Kidney glomerular epithelial cell (primary cell): ENCODE results near the gene KCND3.

Source experiments
- DNase-seq: peaks from one replicate; lab custom pipeline; 2025; lab: John Stamatoyannopoulos, UW

KCND3 gene

DNA sequence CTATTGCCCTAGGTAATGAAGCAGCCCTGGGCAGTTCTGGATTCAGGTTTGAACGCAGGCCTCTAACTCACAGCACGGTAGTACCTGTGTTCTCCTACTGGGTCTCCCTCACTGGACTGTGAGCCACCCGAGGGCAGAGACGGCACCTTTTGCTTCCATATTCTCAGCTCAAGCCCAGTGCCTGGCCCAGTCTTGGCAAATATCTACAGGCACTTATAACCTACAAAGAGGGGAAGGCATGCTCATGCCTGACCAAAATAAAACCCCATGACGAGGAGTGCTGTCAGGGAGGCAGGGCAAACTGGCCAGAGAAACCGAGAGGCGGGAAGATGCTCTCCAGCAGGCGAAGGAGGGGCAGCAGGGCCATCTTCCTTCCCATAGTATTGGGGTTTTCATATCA is 142.6 kb downstream of the KCND3 start:
- no peak for DNase-seq

- DNase-seq: no peak
Measured at GRCh38 chr1:111843177-111843576, 146.3 kb downstream of the KCND3 start.

GRCh38 chr1:111842411-111842810 is 147.1 kb downstream of the KCND3 start:
- no peak for DNase-seq

DNA sequence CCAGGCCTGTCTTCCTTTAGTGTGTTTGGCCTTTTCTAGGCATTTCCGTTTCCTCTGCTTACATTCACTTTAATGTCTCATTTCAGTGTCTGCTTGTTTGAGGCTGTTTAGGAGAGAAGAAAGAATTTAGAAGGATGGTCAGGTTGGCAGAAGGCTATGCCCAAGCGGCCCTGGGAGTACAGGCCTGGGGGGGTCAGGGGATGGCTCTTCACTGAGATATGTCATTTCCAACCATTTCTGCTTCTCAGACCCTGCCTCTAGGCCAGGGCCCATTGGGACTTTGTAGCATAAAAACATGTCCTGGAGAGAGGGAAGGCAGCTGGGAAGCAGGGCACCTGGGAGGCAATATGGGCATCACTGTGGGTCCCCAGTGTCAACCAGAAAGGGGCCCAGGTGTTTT is 147.7 kb downstream of the KCND3 start:
- DNase-seq: no peak

DNA sequence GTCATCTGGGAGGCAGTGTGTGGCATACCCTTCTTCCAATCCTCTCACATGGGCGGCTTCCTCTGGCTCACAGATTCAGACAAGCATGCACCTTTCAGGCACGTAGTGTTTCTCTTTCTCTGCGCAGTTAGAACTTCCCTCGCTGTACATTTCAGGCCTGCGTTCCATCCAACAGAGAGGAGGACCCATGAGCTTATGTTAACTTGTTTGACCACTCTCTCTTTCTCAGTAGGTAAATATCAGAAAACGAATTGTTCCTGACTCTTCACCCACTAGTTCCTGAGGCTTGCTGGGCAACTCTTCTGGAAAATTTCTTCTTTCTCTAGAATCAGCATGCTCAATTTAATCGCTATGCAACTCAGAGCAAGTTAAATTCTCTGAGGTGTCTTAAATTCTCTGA is 148.3 kb downstream of the KCND3 start:
- no peak for DNase-seq

DNA sequence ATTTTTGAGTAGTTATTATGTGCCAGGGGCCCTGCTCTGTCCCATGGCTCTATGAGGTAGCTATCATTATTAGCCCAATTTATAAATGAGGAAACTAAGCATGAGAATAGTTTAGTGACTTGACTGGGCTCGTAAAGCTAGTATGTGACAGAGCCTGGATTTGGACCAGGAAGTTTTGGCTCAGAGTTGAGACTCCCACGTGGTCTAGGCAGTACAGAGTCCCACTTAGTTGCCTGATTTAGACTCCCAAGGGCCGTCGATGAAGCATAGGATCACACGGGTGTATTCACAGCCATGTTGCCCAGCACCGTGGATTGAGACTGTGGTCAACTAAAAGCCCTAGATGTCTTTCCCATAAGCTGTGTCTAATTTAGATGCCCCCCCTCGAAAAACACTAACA is 152.1 kb downstream of the KCND3 start:
- DNase-seq: no peak

DNA sequence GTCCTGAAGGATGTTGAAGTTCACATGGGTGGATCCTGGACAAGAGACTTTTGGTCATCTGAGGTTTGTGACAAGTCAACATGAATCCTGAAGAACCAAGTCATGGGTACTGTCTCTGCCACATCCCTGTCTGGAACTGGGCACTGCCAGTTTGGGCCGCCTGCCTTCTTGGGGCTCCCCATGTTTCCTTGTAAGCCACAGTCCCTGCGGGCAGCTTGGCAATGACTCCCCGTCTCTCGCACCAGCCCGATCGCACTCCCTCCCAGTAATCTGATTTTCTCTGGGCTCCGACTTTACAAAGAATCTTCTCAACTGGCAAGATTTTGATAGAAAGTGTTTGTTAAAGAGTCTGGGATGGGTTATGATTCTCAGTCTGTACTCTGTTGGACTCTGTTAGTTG is 153.4 kb downstream of the KCND3 start:
- DNase-seq: no peak

DNA sequence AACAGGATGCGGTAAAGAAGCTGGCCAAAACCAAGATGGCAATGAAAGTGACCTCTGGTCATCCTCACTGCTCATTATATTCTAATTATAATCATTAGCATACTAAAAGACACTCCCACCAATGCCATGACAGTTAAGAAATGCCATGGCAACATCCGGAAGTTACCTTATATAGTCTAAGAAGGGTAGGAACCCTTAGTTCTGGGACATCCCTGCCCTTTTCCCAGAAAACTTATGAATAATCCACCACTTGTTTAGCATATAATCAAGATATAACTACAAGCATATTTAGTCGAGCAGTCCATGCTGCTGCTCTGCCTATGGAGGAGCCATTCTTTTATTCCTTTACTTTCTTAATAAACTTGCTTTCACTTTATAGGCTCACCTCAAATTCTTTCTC is 154.0 kb downstream of the KCND3 start:
- DNase-seq: no peak

GRCh38 chr1:111834956-111835355 is 154.5 kb downstream of the KCND3 start:
- DNase-seq: no peak

GRCh38 chr1:111833334-111833733 is 156.1 kb downstream of the KCND3 start:
- DNase-seq: no peak

GRCh38 chr1:111832521-111833155 is 156.8 kb downstream of the KCND3 start:
- DNase-seq: no peak

GRCh38 chr1:111831153-111831552 is 158.3 kb downstream of the KCND3 start:
- DNase-seq: no peak

GRCh38 chr1:111827946-111828345 is 161.5 kb downstream of the KCND3 start:
- DNase-seq: no peak

DNA sequence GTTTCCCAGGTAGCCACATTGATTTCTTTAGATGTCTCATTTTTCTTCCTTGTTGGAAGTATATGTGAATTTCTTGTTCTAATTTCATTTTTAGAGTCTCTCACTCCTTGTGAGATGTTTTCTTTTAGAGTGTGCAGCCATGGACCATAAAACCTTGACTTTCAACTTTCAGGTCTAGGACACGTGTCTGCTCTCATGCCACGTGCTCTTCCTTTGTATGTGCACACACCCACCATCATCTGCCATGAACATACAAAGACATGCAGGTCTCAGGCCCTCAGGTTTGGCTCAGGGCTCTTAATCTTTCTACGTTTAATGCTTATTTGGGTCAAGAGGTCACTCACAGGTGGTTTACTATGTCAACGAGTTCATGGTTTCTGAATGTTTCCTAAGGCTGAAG is 163.2 kb downstream of the KCND3 start:
- DNase-seq: no peak

DNA sequence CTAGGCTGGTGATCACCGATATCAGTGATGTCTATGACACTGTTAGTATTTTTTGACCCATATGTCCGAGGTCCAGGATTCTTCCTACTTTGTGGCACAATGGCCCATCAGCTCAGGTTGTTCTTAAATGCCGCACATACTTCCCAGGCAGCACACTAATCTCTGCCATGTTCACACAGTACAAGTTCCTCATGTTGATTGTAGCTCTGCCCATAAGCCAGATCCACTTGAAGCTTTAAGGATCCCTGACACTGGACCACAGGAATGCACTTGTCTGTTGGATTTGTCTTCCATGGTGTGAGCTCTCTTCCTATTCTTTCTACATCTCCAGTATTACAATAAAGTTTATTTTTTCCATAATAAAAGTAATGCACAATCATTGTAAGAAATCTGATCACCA is 164.3 kb downstream of the KCND3 start:
- no peak for DNase-seq

- no peak for DNase-seq
Measured at GRCh38 chr1:111822138-111822537, 167.3 kb downstream of the KCND3 start.

DNA sequence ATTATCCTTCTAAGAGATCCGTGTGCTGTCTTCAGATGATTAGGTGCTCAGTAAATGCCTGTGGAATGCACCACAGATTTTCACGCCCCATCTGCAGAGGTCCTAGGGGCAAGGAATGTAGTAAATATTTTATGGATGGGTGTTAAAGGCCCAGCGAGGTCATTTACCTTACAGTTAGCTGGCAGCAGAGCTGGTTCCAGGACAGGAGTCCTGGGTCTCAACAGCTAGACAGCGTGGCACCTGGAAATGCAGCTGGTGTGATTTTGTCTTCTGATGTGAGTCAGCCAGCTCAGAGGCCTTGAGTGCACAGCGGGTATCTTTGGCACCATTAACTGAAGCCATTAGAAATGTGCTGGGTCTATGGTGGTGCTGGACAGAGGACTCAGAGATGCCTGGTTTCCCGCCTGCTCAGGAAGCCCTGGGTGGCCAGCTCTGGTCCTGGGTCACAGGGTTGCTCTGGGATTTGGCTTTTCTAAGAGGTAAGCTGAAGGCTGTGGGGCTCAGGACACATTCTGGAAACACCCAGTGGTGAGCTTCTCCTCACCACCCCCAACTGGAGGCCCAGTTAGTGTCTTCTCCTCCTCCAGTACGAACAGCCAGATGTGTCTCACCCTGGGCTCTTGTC is 168.2 kb downstream of the KCND3 start:
- DNase-seq: no peak

DNA sequence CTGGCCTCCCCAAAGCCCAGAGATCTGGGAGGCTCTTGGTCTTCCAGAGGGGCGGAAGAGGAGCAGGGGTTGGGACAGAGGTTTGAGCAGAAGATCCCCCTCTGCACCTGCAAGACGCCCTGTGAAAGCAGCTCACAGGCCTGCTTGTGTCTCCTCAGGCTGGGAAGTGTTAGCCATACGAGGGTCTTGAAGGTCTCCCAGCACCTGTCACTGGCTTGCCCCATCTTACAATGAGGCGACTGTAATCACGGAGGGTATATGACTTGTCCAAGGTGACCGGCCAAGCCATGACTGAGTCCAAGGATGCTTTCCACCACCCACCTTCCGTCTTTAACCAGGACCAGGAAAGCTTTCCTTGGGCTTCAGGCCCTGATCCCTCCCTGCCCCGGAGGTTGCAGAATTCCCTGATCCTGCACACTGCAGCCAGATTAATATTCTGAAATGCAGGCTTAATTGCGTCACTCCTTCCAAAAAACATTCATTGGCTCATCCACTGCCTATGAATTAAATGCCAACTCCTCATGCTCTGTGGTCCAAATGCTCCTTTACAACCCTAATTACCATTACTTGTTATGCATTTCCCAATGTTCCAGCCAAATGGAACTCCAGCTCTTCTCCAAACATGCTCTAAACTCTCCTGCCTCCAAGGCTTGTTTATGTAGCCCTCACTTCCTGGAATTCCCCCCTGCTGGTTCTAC is 169.8 kb downstream of the KCND3 start:
- DNase-seq: no peak

- no peak for DNase-seq
Measured at GRCh38 chr1:111818546-111818945, 170.9 kb downstream of the KCND3 start.

- DNase-seq: no peak
Measured at GRCh38 chr1:111818081-111818480, 171.4 kb downstream of the KCND3 start.

DNA sequence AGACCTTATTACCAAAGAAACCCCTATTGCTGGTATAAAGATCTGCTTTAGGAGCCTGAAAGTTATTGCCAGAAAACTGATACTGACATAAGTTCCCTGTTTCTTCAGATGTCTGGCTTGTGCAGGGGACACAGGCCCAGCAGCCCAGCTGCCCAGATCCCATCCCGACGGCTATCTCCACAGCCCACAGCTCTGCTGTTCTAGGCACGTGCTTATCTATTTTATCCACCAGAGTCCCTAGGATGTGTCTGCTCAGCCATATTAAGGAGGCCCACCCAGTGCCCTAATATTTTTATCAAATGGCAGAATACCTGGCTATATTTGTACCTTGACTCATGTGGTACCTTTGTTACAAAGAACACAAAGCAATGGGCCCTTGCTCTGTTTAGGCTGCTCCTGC is 174.8 kb downstream of the KCND3 start:
- no peak for DNase-seq

GRCh38 chr1:111814305-111814628 is 175.2 kb downstream of the KCND3 start:
- no peak for DNase-seq

DNA sequence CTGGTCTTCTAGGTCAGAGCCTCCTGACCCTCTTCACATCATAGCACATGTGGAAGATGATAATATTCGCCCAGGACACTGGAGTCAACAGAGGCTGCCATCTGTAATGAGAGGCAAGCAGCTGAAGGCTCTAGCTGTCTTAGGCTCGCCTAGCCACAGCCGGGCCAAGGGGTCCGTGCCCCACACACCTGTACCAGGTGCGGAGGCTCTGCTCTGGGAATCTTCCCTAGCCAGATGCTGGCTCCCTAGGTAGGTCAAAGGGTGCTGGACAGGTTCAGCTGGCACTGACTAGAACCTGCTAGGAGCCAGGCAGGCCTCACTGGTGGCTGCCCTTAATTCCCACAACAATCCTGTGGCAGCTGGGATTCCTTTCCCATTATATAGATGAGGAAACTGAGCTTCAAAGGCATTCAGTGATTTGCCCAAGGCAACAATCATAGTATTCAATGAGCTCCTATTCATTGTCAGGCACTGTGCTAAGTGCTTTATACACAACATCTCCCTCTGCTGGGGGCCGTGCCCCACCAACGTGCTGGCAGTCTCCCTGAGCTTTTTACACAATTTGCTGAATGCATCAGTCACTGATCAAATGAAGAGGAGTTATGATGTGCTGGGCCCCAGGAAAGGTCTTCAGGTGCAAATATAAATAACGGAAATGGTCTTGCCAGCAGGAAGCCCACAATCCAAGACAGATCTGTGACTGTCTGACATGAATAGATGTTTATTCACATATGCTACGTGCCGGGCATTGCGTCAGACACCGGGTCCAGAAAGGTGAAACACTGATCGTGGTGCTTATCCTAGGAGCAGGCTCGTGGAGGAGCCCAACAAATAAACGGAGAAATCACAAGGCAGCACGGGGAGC is 175.8 kb downstream of the KCND3 start:
- DNase-seq: no peak
